ENCODE measurements around the gene SDK2.

Gene SDK2

GRCh38 chr17:73391331-73392265, 252.6 kb downstream of the SDK2 start:
- no peak for DNase-seq (ENCODE audit: low spot score)

- DNase-seq (ENCODE audit: low spot score), result no peak
Observed at GRCh38 chr17:73390851-73391250, 253.4 kb downstream of the SDK2 start.

GRCh38 chr17:73390221-73390620, 254.0 kb downstream of the SDK2 start:
- no peak for DNase-seq (ENCODE audit: low spot score)

GRCh38 chr17:73389411-73389810, 254.8 kb downstream of the SDK2 start:
- no peak for DNase-seq (ENCODE audit: low spot score)

- DNase-seq (ENCODE audit: low spot score), result no peak
Observed at GRCh38 chr17:73388578-73388905, 255.7 kb downstream of the SDK2 start.

- DNase-seq (ENCODE audit: low spot score), result no peak
Observed at GRCh38 chr17:73387746-73388577, 256.3 kb downstream of the SDK2 start.

GRCh38 chr17:73386561-73386960, 257.7 kb downstream of the SDK2 start:
- DNase-seq (ENCODE audit: low spot score), result no peak

- DNase-seq (ENCODE audit: low spot score), result no peak
Observed at GRCh38 chr17:73384926-73385325, 259.3 kb downstream of the SDK2 start.

GRCh38 chr17:73380439-73381106, 263.7 kb downstream of the SDK2 start:
- DNase-seq (ENCODE audit: low spot score), result no peak

- DNase-seq (ENCODE audit: low spot score), result no peak
Observed at GRCh38 chr17:73379826-73380225, 264.4 kb downstream of the SDK2 start.

- DNase-seq (ENCODE audit: low spot score), result no peak
Observed at GRCh38 chr17:73378974-73379470, 265.2 kb downstream of the SDK2 start.

GRCh38 chr17:73376636-73377035, 267.6 kb downstream of the SDK2 start:
- DNase-seq (ENCODE audit: low spot score), result no peak

GRCh38 chr17:73376152-73376551, 268.1 kb downstream of the SDK2 start:
- DNase-seq (ENCODE audit: low spot score), result no peak

GRCh38 chr17:73371836-73372235, 272.4 kb downstream of the SDK2 start:
- no peak for DNase-seq (ENCODE audit: low spot score)

GRCh38 chr17:73371285-73371684, 273.0 kb downstream of the SDK2 start:
- DNase-seq (ENCODE audit: low spot score), result peak; percentile 88

- peak; percentile 86 for DNase-seq (ENCODE audit: low spot score)
Observed at GRCh38 chr17:73369817-73370490, 274.3 kb downstream of the SDK2 start.

- no peak for DNase-seq (ENCODE audit: low spot score)
Observed at GRCh38 chr17:73369111-73369521, 275.1 kb downstream of the SDK2 start.

GRCh38 chr17:73368085-73368631, 276.1 kb downstream of the SDK2 start:
- no peak for DNase-seq (ENCODE audit: low spot score)

GRCh38 chr17:73365906-73366623, 278.2 kb downstream of the SDK2 start:
- peak; percentile 71 for DNase-seq (ENCODE audit: low spot score)

- DNase-seq (ENCODE audit: low spot score), result no peak
Observed at GRCh38 chr17:73365301-73365874, 278.9 kb downstream of the SDK2 start.

Measured in hepatic stellate cell (primary cell).